Measurements from ENCODE around the gene MPHOSPH8.
A peak's percentile ranks its signal among the peaks of the same experiment; 100 is the strongest.
"Not testable (repeated sequence)": the region's sequence is repeated elsewhere in the genome, so short reads cannot be mapped to it uniquely, and the experiment has no call there.

The MPHOSPH8 gene

DNA sequence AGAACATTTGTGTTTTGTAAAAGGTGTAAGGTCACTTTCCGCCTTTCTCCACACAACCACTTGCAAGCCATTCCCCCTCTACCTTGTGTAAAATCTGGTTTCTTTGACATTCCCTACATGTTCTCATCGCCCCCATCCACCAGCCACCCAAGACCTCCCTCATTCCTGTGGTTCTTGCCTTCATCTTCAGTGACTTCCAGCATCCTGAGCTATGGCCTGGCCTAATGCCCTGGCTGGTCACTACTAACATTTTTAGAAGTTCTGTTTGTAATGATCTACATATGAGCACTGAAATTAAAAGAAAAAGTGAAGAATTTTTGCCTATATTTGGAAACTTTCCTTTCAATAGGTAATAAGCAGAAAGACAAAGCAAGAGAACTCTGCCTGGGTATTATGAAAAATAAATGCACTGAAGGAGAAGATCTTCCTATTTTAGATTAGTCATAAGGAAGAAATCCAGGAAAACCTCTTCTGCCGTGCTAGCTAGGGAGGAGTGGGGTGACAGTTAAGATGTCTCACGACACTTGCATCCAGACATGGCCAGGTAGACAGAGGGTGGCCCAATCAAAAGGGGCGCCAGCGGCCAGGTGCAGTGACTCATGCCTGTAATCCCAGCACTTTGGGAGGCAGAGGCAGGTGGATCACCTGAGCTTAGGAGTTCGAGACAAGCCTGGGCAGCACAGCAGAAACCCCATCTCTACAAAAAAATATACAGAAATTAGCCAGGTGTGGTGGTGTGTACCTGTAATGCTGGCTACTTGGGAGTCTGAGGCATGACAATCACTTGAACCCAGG, 28.1 kb upstream of the MPHOSPH8 start:
- DNase-seq = no peak
- peaks cover 4% of the 10 kb centered on the region for H3K4me1 Mint-ChIP-seq (ENCODE audit: low read depth)
- peaks cover 16% of the 10 kb centered on the region for H3K36me3 Mint-ChIP-seq (ENCODE audit: low read depth)
- H3K4me3 Mint-ChIP-seq = no peak overlapping the region
- H3K27me3 Mint-ChIP-seq = peaks cover 38% of the 10 kb centered on the region
- peaks cover 14% of the 10 kb centered on the region for H3K9me3 Mint-ChIP-seq
- no peak overlapping the region for H3K27ac Mint-ChIP-seq

DNA sequence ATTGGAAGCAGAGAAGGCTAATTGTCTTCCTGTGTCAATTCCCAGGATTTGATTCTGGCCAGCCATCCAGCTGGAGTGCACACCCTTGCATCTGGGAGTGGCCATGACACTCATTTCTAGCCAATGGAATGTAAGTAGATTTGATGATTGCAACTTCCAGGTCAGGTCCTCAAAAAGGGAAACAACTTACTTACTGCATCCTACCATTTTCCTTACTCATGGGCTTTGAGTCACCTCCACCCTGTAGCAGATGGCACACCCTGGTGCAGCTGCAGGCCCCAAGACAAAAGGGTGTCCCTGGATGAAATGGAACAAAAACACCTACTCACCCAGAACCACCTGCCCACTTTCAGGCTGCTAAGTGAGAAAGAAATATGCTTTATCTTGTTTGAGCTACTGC, 27.3 kb upstream of the MPHOSPH8 start:
- H3K9me3 Mint-ChIP-seq = peaks cover 14% of the 10 kb centered on the region
- H3K27ac Mint-ChIP-seq = no peak overlapping the region
- H3K36me3 Mint-ChIP-seq (ENCODE audit: low read depth) = peaks cover 16% of the 10 kb centered on the region
- no peak overlapping the region for H3K4me3 Mint-ChIP-seq
- H3K27me3 Mint-ChIP-seq = peaks cover 31% of the 10 kb centered on the region
- peaks cover 4% of the 10 kb centered on the region for H3K4me1 Mint-ChIP-seq (ENCODE audit: low read depth)
- no peak for DNase-seq

DNA sequence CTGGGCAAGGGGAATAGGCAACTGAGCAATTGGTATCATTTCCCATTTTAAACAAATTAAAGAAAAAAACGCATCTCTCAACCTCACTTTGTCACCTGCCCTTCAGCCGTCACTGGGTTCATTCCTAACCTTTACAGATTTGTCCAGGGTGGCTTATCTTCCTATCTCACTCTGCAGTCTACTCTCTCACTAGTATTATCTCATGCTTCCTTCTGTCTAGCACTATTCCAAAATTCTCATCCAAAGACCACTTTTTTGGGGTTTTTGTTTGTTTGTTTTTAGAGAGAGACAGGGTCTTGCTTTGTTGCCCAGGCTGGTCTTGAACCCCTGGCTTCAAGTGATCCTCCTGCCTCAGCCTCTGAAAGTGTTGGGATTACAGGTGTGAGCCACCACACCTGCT, 26.7 kb upstream of the MPHOSPH8 start:
- Mint-ChIP-seq H3K36me3 (ENCODE audit: low read depth) (peaks cover 16% of the 10 kb centered on the region), H3K27me3 (peaks cover 30% of the 10 kb centered on the region), H3K27ac (no peak overlapping the region), H3K4me3 (no peak overlapping the region), H3K4me1 (ENCODE audit: low read depth) (peaks cover 4% of the 10 kb centered on the region), H3K9me3 (peaks cover 14% of the 10 kb centered on the region)
- no peak for DNase-seq

DNA sequence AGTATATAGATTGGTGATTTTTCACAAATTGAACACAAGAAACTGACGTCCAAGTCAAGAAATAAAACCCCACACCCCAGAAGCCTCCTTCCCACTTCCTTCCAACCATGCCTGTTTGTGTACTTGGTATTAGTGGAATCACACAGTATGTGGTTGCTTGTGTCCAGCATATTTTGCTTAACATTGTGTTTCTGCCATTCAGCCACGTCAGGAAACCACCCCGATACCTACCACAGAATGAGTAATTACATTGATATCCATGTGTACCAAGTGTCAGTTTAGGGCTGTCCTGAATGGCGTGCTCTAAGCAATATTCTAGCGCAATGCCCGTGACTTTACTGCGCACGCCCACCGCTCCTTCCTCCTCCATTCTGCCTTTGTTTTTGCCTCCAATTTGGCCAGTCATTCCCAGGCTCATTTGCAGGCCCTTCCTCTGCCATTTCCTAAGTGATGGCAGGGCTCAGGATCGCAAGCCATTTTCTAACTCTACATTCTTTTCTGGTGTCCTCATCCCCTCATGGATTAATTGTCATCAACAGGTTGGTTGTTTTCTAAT, 25.9 kb upstream of the MPHOSPH8 start:
- Mint-ChIP-seq H3K36me3 (ENCODE audit: low read depth) (peaks cover 16% of the 10 kb centered on the region), H3K4me3 (no peak overlapping the region), H3K27ac (no peak overlapping the region), H3K27me3 (peaks cover 27% of the 10 kb centered on the region), H3K4me1 (ENCODE audit: low read depth) (peaks cover 2% of the 10 kb centered on the region), H3K9me3 (peaks cover 14% of the 10 kb centered on the region)
- no peak for DNase-seq

DNA sequence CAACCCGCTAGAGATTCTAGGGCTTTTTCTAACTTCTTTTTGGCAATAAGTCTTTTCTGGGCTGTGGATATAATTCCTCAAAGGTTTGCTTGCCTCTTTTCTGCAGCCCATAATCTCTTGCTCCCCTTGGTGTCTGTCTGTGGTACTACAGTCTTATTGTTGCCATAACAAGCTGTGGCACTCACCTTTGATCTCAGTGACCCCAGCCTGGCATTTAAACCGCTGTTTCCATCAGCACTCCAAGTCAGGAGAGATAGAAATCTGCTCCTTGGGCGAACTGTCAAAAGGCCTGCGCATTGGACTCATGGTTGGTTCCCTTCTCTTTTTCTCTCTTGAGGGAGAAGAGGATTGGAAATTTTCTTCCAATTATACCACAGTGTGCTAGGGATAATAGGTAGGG, 14.5 kb upstream of the MPHOSPH8 start:
- peaks cover 4% of the 10 kb centered on the region for H3K9me3 Mint-ChIP-seq
- H3K4me1 Mint-ChIP-seq (ENCODE audit: low read depth) = no peaks in the 10 kb centered on the region
- H3K27ac Mint-ChIP-seq = no peak overlapping the region
- no peak for DNase-seq
- peaks cover 26% of the 10 kb centered on the region for H3K27me3 Mint-ChIP-seq
- H3K36me3 Mint-ChIP-seq (ENCODE audit: low read depth) = no peaks in the 10 kb centered on the region
- H3K4me3 Mint-ChIP-seq = no peak overlapping the region

DNA sequence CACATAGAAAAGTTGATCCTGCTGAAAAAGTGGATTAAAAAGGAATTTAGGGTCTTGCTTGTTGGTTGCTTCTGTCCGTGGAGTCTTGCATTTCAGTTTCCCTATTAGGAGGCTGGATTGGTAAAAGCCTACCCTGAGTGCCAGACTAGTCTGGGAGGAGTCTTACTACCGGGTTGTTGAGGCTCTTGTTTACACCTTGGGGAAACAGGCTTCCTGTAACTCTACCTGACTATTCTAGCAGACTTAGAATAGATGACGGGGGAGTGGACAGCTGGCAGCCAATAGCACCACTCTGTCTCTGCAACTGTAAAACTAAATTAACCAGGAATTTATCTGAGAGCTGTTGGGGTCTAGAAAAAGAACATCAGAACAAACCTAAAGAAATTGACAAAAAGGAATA, 11.3 kb upstream of the MPHOSPH8 start:
- no peak for DNase-seq
- Mint-ChIP-seq H3K9me3 (peaks cover 4% of the 10 kb centered on the region), H3K27ac (no peak overlapping the region), H3K4me3 (no peak overlapping the region), H3K27me3 (peaks cover 28% of the 10 kb centered on the region), H3K36me3 (ENCODE audit: low read depth) (no peaks in the 10 kb centered on the region), H3K4me1 (ENCODE audit: low read depth) (no peaks in the 10 kb centered on the region)

DNA sequence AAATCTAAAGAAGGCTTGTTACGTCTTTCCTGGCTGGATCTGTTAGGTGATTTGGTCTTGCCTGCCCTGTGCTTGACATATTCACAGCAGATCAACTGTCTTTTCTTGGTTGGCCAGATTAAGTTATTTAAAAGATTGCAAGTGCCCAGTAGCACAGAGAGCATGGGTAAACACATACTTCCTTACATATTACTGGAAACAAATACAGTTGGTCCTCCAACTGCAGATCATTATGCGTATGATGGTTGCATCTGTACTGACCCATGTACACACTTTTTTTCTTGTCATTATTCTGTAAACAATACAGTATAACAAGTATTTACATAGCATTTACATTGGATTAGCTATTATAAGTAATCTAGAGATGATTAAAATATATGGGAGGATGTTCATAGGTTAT, 9.2 kb upstream of the MPHOSPH8 start:
- Mint-ChIP-seq H3K4me3 (no peak overlapping the region), H3K36me3 (ENCODE audit: low read depth) (no peaks in the 10 kb centered on the region), H3K9me3 (no peaks in the 10 kb centered on the region), H3K4me1 (ENCODE audit: low read depth) (no peaks in the 10 kb centered on the region), H3K27me3 (peaks cover 18% of the 10 kb centered on the region), H3K27ac (no peak overlapping the region)
- DNase-seq = no peak

DNA sequence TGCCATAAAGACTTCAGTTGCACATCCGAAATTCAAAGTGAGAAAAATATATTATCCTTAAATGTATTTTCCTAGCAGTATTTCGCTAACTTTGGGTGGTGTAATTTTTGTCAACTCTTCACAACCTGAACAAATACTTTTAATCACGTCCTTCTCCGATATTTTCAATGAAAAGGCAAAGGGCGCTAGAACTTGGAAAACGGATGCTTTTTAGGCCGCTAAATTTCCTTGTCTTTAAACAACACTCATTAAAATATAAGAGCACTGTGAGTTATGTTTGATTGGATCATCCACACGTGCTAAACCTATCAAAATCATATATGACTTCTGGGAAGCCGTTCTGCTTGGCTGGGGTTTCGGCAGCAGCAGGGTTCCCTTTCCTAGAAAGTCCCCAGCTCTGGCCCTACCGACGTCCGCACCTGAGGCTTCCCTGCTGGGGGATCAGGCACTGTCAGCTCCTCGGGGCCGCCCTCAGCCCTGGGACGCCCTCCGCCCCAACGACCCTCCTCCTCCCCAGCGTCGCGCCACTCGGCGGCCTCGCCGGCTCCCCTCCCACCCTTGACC, 462 bp upstream of the MPHOSPH8 start:
- Mint-ChIP-seq H3K27ac (peak overlapping the region; percentile 99), H3K27me3 (no peaks in the 10 kb centered on the region), H3K36me3 (ENCODE audit: low read depth) (peaks cover 44% of the 10 kb centered on the region), H3K4me1 (ENCODE audit: low read depth) (peaks cover 29% of the 10 kb centered on the region), H3K4me3 (peak overlapping the region; percentile 100), H3K9me3 (no peaks in the 10 kb centered on the region)
- no peak for DNase-seq

DNA sequence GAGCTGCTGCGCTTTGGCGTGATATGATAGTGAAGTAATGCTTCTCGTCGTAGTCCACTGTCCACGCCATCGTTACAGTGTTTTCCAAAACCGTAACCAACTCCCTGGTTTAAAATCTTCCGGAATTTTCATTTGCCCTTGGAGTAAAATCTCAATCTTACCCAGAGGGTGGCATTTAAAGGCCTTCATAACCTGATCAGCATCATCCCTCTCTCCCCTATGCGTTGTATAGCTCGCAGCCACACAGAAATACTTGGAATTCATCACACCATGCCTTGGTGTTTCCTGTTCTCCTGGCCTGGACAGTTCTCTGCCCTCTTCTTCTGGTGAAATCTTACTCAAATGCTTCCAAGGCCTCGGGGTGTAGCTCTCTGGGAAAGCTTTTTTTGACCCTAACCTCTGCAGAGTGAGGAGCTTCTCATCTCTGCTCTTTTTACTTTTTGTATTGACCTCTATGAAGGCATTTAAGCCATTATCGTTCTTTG, 839 bp downstream of the MPHOSPH8 start:
- no peaks in the 10 kb centered on the region for H3K27me3 Mint-ChIP-seq
- DNase-seq = no peak
- H3K4me1 Mint-ChIP-seq (ENCODE audit: low read depth) = peaks cover 35% of the 10 kb centered on the region
- peaks cover 50% of the 10 kb centered on the region for H3K36me3 Mint-ChIP-seq (ENCODE audit: low read depth)
- H3K4me3 Mint-ChIP-seq = peak overlapping the region; percentile 100
- peak overlapping the region; percentile 99 for H3K27ac Mint-ChIP-seq
- H3K9me3 Mint-ChIP-seq = no peaks in the 10 kb centered on the region

DNA sequence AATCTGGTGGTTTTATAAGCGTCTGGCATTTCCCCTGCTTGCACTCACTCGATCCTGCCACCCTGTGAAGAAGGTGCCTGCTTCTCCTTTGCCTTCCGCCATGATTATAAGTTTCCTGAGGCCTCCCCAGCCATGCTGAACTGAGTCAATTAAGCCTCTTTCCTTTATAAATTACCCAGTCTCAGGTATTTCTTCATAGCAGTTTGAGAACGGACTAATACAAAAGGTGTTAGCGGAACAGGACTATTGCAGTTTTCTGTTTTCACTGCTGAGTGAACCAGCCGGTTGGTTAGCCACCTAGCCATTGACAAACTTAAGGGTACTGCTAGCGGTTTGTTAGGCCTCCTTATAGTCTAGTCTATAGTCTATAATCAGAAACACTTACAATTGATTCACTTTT, 2.5 kb downstream of the MPHOSPH8 start:
- H3K9me3 Mint-ChIP-seq, H3K27me3 Mint-ChIP-seq, DNase-seq: not testable (repeated sequence)
- H3K4me1 Mint-ChIP-seq (ENCODE audit: low read depth) = peaks cover 48% of the 10 kb centered on the region
- peak overlapping the region; percentile 71 for H3K27ac Mint-ChIP-seq
- peaks cover 50% of the 10 kb centered on the region for H3K36me3 Mint-ChIP-seq (ENCODE audit: low read depth)
- peak overlapping the region; percentile 100 for H3K4me3 Mint-ChIP-seq

DNA sequence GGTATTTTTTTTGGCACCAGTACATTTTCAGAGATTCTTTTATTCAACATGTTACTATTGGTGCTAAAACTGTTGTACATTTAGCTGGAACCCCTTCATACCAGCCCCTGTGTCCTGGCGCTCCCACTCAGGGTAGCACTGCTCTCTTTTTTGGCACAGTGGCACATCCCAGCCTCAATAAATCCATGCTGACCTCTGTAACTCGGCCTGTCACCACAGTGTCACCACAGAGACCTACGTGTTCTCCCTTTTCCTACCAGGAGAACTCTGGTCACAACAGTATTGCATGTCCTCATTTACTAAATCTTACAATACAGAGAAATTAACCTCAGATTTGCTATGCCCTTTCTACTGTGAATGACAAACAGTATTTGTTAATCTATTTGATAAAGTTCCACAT, 10.2 kb downstream of the MPHOSPH8 start:
- no peak for DNase-seq
- H3K36me3 Mint-ChIP-seq (ENCODE audit: low read depth) = peaks cover 77% of the 10 kb centered on the region
- H3K27me3 Mint-ChIP-seq = no peaks in the 10 kb centered on the region
- H3K27ac Mint-ChIP-seq = peak overlapping the region; percentile 14
- no peaks in the 10 kb centered on the region for H3K9me3 Mint-ChIP-seq
- H3K4me3 Mint-ChIP-seq = no peak overlapping the region
- H3K4me1 Mint-ChIP-seq (ENCODE audit: low read depth) = peaks cover 42% of the 10 kb centered on the region

DNA sequence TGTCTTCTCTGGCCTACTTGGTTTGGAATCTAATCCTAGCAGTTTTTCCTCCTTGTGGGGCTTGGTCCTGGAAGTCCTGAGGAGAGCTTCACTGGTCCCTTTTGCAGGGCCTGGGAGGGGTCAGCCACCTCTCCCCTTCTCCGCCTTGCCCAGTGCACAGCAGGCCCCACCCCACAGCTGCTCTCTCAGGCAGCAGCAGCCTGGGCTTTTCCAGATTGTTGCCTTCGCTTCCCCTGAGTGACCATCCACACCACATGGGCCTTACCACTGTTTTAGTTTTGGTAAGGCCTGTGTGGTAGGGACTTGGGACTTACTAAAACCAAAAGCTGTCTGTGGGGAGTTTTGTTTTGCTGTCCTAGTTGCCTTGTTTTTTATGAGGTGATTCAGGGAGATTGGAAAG, 11.5 kb downstream of the MPHOSPH8 start:
- no peak overlapping the region for H3K4me3 Mint-ChIP-seq
- peaks cover 82% of the 10 kb centered on the region for H3K36me3 Mint-ChIP-seq (ENCODE audit: low read depth)
- no peaks in the 10 kb centered on the region for H3K27me3 Mint-ChIP-seq
- peak overlapping the region; percentile 66 for H3K27ac Mint-ChIP-seq
- DNase-seq = no peak
- no peaks in the 10 kb centered on the region for H3K9me3 Mint-ChIP-seq
- peaks cover 34% of the 10 kb centered on the region for H3K4me1 Mint-ChIP-seq (ENCODE audit: low read depth)

DNA sequence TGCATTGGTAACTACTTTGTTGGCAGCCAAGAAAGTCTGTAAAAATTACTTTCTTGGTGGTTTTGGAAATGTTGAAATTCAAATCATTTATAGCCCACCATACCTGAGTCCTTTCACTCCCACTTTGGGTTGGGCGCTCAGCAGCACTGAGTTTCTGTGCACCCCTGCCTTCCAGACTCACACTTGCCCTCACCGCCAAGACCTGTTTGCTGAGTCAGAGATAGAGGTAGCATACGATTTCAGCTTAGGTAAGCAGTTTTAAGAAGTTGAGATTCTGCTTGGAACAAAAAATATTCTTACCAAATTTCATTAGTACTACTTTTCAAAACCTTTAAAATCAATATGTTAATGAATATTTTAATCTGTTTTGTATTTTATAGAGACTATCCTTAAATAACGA, 12.6 kb downstream of the MPHOSPH8 start:
- H3K27me3 Mint-ChIP-seq = no peaks in the 10 kb centered on the region
- H3K27ac Mint-ChIP-seq = peak overlapping the region; percentile 26
- peaks cover 84% of the 10 kb centered on the region for H3K36me3 Mint-ChIP-seq (ENCODE audit: low read depth)
- DNase-seq = no peak
- no peaks in the 10 kb centered on the region for H3K9me3 Mint-ChIP-seq
- H3K4me1 Mint-ChIP-seq (ENCODE audit: low read depth) = peaks cover 26% of the 10 kb centered on the region
- H3K4me3 Mint-ChIP-seq = no peak overlapping the region

DNA sequence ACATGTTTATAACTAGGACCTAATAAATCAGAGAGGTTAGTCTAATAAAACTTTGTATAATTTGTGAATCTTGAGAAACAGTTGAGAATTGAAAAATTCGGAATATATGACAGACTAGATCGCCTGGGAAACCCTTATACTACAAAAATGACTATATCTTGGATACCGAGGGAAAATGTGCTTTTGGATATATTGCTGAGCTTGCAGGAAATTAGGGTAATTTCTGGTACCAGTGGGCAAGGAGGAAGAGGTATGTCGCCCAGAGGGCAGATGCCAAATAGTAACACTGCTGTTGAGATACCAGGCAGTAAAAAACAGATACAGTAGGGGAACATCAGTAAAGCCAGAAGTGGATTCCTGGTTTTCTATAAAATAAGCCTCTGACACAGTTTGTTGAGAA, 17.3 kb downstream of the MPHOSPH8 start:
- Mint-ChIP-seq H3K27ac (no peak overlapping the region), H3K4me3 (no peak overlapping the region), H3K27me3 (no peaks in the 10 kb centered on the region), H3K4me1 (ENCODE audit: low read depth) (peaks cover 9% of the 10 kb centered on the region), H3K36me3 (ENCODE audit: low read depth) (peaks cover 91% of the 10 kb centered on the region), H3K9me3 (no peaks in the 10 kb centered on the region)
- DNase-seq = no peak
